GM12872 (cell line): ENCODE measurements around the gene EDEM3.

Experiments
- CTCF ChIP-seq: IDR thresholded peaks from 3 replicates; pipeline ENCODE4 v1.5.1; 2011; ENCODE audit warnings: low read depth, mild to moderate bottlenecking, low read length, moderate library complexity; ENCODE audit not compliant: insufficient read depth

EDEM3 gene

GRCh38 chr1:184655185-184655584, 99.5 kb downstream of the EDEM3 start:
- no peak for TF ChIP-seq CTCF

DNA sequence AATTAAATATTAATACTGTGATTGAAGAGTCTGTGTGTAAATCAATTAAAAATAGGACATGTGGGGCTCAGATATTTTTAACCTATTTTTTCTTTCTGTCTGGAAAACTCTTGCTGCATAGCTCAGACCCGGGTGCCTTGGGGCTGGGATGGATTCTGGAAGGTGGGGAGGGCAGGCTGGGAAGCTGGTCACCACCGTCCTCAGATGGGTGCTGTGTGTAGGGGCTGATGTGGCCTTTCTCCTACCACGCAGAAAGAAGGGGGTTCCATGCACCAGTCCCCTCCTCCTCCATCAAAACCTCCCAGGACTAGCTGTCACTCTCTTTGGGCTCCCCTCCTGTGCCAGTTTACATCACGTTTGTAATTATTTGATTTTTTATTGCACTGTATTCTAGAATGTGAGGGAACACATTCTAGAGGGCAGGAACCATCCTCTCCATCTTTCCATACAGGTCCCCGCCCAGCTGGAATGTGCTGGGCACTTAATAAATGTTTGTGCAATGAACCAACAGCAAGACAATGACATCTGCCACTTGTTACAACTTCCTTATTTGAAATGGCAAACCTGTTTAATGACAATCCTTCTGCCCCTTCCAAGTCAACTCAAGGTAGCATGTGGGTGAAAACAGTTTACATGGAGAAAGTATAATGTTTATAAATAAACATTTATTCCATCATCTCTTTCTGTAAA, 104.3 kb downstream of the EDEM3 start:
- TF ChIP-seq CTCF: no peak

DNA sequence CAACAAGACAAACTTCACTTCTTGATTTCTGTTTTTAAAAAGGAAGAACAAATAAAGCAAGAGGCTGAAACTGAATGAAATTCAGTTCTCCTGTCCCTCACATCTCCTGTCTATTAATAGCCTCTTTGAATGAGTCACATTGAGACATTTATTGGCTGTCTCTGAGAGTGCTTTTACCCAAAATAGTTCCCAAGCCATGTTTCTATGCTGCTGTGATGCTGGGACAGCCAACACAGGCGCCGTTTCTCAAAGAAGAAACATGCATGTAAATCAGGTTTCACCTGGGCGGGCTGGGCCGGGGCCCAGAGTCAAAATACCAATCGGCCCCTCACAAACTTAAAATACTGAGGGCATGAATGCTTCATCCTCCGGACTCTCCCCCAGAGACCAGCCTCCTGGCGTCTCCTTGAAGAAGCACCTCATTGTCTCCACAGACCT, 105.2 kb downstream of the EDEM3 start:
- TF ChIP-seq CTCF: no peak

- no peak for TF ChIP-seq CTCF
Measured at GRCh38 chr1:184648856-184649201, 105.8 kb downstream of the EDEM3 start.

- TF ChIP-seq CTCF: no peak
Measured at GRCh38 chr1:184648160-184648855, 106.3 kb downstream of the EDEM3 start.

- no peak for TF ChIP-seq CTCF
Measured at GRCh38 chr1:184647471-184647870, 107.2 kb downstream of the EDEM3 start.

GRCh38 chr1:184646824-184647223, 107.8 kb downstream of the EDEM3 start:
- TF ChIP-seq CTCF: no peak
